HG02610 (cell line): ENCODE measurements around the gene PXDN.
"Not testable (repeated sequence)": the region's sequence is repeated elsewhere in the genome, so short reads cannot be mapped to it uniquely, and the experiment has no call there.

ENCODE experiments used
- ATAC-seq: cut with Tn5 transposase; IDR thresholded peaks from one replicate; pipeline ENCODE4 v1.9.1; 2021; ENCODE audit warnings: mild to moderate bottlenecking, moderate library complexity; ENCODE audit not compliant: unreplicated experiment

PXDN gene

DNA sequence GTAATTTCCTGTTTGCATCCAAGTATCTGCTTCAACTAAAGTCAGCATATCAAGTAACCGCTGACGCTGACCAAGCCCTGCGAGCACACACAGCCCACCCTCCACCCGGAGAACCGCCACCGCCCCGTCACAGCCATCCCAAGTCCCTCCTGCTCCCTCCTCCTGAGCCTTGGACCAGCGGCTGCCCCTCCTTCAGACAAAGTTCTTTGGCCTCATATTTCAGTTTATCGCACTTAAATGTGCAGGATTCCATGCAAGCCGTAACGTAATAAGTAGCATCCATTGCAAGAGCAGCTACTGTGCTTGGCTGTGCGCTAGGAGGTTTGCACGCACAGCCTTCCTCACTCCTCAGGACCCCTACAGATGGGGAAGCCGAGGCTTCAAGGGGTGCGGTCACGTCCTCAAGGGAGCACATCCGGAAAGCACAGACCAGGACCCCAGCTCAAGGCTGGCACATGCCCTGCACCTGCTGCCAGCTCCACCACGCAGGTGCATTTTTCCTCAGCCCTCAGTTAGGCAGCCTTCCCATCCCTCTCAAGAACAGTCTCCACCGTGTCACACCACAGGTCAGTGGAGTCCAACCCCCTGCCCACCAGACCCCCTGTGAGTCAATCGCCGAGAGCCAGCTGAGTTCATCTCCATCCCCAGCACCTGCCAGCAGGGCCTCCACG is 17.1 kb downstream of the PXDN start:
- no peak for ATAC-seq

- ATAC-seq = no peak
Observed at GRCh38 chr2:1726558-1726957, 17.8 kb downstream of the PXDN start.

GRCh38 chr2:1724351-1724750 is 20.0 kb downstream of the PXDN start:
- not testable (repeated sequence) for ATAC-seq

DNA sequence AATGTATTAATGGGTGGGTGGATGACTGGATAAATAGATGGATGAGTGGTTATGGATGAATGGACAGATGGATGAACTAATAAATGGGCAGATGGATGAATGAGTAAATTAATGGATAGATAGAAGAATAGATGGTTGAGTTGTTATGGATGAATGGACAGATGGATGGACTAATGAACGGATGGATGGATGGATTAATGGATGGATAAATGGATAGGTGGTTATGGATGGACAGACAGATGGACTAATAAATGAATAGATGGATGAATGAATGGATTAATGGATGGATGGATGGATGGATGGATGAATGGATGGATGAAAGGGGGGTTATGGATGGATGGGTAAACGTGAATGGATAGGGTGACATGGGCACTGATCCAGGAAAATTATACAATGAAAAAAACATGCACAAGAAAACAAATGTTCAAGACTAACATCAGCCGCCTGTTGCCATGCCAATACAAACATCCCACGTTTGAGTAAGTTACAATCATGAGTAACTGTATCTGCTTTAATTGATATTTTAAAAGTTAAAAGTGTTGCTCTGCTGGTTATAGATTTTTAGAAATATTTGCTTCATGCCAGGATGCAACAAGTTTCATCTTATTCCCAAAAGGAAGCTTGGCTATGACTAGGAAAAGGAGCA is 20.8 kb downstream of the PXDN start:
- ATAC-seq = no peak

- ATAC-seq = no peak
Observed at GRCh38 chr2:1722692-1723091, 21.6 kb downstream of the PXDN start.

- no peak for ATAC-seq
Observed at GRCh38 chr2:1721706-1722646, 22.3 kb downstream of the PXDN start.

DNA sequence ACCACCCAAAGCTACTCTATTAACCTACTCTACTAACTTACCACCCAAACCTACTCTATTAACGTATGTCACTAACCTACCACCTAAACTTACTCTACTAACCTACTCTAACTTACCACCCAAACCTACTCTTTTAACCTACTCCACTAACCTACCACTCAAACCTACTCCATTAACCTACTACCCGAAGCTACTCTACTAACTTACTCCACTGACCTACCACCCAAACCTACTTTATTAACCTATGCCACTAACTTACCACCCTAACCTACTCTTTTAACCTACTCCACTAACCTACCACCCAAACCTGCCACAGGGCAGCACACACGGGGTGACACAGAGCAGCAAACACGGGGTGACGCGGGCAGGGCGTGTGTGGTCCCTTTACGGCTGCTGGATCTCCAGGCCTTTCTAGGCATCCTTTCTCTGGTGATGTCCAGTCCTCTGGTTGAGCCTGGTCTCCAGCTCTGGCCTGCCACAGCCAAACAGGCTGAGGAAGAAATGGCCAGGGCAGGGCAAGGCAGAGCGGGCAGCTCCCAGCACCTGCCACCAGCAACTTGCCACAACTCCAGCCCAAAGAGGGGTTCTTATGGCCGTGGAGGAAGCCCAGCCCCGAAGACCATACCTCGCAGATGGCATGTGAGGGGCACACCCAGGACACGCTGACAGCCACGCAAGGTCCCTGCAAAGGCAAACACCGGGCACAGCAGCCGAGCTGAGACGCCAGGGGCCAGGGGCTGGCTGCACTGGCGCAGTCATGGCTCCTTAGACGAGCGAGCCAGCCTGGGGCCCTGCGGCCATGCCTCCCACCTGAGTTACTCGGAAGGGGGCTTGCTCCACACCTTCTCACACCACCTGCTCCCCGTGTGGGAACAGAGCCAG is 25.7 kb downstream of the PXDN start:
- ATAC-seq = no peak

DNA sequence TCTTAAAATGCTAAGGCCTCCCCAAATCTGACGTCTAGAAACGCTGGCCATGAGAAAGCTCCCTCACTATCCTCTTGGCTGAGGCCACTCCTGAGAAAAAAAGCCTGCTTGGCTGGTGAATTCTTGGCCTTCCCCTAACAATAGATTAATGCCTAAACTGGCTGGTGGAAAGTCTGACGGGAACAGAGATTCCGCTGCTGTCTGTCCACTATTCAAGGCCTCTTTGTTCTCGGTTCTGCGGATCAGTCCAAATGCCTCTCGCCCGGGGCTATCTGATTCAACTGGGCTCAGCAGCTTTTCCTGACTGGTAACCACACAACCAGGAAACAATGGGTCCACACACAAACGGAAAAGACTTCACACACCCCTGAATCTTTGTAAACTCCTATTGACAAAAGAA is 27.2 kb downstream of the PXDN start:
- ATAC-seq = no peak

- no peak for ATAC-seq
Observed at GRCh38 chr2:1716441-1716840, 27.9 kb downstream of the PXDN start.

GRCh38 chr2:1716014-1716305 is 28.4 kb downstream of the PXDN start:
- ATAC-seq = not testable (repeated sequence)

- ATAC-seq = no peak
Observed at GRCh38 chr2:1715184-1716013, 28.9 kb downstream of the PXDN start.

DNA sequence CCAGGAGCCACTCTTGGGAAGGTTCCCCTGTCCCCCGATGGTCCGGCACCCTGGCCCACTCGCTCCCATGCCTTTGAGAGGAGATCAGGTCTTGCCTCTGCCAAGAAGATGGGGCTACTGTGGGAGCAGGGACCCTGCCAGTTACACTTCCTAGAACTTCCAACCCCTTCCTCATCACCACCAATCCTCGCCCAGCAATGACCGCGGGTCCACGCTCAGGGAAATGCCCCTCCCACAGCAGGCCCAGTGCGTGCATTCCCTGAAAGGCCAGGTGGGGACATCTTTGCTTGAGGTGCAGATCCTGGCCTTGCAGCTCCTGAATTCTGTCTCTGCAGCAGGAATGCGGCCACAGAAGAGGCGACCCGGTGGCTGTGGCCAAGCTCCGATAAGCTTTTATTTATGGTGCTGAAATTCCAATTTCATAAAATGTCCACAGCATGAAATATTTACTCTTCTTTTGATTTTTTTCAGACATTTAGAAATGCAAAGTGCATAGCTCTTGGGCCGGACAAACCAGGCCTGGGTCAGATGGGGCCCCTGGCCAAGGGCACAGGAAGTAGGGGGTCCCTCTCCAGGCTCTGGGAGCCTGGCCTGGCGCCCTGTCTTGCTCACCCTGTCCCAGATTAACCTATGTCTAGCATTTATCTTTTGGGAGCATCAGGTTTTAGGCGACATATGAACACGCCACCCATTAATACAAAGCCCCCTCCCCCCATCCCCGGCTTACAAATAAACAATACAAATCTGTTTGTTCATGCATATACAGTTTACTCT is 29.8 kb downstream of the PXDN start:
- no peak for ATAC-seq

DNA sequence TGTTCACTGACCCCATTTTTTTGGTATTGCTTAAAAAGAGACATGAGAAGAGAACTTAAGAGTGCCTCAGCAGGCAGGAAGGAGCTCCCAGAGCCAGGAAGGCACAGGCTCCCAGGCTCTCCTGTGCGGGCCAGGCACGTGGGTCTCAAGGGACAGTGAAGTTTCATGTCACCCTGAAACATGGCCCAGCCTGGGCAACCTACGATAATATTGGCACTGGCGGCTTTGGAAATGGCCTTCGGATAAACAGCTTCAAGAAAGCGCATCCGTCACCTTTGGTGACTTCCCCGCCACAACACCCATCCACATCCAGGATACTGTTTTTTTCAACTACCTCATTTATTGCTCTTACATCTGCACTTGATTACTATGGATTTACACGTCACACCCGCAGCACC is 30.5 kb downstream of the PXDN start:
- ATAC-seq = no peak

DNA sequence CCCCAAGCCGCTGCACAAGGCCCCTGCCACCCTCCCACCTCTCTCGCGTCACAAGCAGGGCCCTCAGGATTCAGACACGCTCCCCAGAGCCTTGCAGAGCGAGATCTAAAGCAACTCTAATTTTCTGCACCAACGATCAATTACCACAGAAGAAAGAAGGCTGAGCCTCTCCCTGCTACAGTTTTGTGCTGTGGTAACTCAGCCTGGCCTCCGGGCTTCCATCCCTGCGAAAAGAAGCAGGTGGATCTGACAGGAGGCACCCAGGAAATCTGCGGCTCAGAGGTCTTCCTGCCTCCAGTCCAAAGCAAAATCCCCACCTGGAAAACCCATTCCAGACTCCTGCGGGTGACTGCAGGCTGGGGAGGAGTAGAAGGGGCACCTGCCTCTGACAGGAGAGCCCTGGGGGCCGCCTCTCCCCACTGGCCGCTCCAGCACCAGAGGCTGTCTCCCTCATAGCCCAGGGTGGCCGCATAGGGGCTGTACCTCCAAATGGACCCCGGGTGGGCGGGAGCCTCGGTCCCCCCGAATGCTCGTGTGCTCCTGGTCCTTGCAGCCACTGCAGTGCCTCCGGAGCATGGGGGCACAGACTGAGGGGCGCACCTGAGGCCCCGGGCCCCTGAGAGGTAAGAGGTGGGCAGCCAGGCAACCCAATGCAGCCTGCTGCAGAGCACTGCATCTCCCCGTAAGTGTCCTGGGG is 31.0 kb downstream of the PXDN start:
- ATAC-seq = no peak

GRCh38 chr2:1709946-1710560 is 34.3 kb downstream of the PXDN start:
- no peak for ATAC-seq

- ATAC-seq = no peak
Observed at GRCh38 chr2:1709335-1709605, 35.0 kb downstream of the PXDN start.

- no peak for ATAC-seq
Observed at GRCh38 chr2:1708476-1709334, 35.6 kb downstream of the PXDN start.
